ENCODE results near the gene NPR3. TPM values are rescaled to one million over a fixed set of nuclear protein-coding genes. Genes with fewer than 3 reads are reported as not detected.

The NPR3 gene
- total and polyA plus RNA-seq, 2 donors (not counting 3 experiments of a cell fraction or from before 2014, with no cell fraction given) = 0.01 to 0.53 TPM

- FAIRE-seq = no peak
- Histone ChIP-seq H3K27ac (ENCODE audit: insufficient read depth, low read depth, low read length) (no peak overlapping the region), H3K27me3 (ENCODE audit: control insufficient read depth in 2 of 2, insufficient read depth in 2 of 2, low read length in 2 of 2) (no peaks in the 10 kb centered on the region), H3K9me1 (replicated peaks; ENCODE audit: control insufficient read depth, extremely low read depth, insufficient read depth, low read length) (no peaks in the 10 kb centered on the region), H3K4me2 (ENCODE audit: insufficient read depth, low read length) (no peak overlapping the region), H3K4me3 (replicated peaks in 1 of 3; ENCODE audit: insufficient read depth in 1 of 3, low read depth in 1 of 3, low read length in 3 of 3) (no peak overlapping the region), H3K9me3 (replicated peaks; ENCODE audit: control insufficient read depth, insufficient read depth, low read length) (no peaks in the 10 kb centered on the region), H3K36me3 (ENCODE audit: control insufficient read depth in 2 of 2, extremely low read depth in 1 of 2, insufficient read depth in 2 of 2, low read length in 2 of 2) (no peaks in the 10 kb centered on the region), H3K9ac (replicated peaks; ENCODE audit: extremely low read depth, insufficient read depth, low read length) (no peak overlapping the region), H2AFZ (ENCODE audit: low read depth, low read length) (no peak overlapping the region), H3K4me1 (ENCODE audit: control insufficient read depth, extremely low read depth, insufficient read depth, low read length) (no peaks in the 10 kb centered on the region), H3K79me2 (ENCODE audit: control insufficient read depth, insufficient read depth, low read length) (no peaks in the 10 kb centered on the region), H4K20me1 (replicated peaks; ENCODE audit: control insufficient read depth, extremely low read depth, insufficient read depth, low read length) (no peaks in the 10 kb centered on the region)
- no TSS peak for BruUV-seq (replicated peaks)
- no peak for DNase-seq (ENCODE audit: low read depth, low spot score)
- CTCF ChIA-PET = no interaction called here
- TF ChIP-seq, protein P1, sequence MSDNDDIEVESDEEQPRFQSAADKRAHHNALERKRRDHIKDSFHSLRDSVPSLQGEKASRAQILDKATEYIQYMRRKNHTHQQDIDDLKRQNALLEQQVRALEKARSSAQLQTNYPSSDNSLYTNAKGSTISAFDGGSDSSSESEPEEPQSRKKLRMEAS (IDR thresholded peaks at IDR 0.05; ENCODE audit: insufficient read depth, insufficient read length) = no peak
- TF ChIP-seq MYC (IDR thresholded peaks at IDR 0.05; ENCODE audit: low read depth, low read length) (no peak), FOS (IDR thresholded peaks at IDR 0.05; ENCODE audit: borderline replicate concordance, insufficient read depth, low read length) (no peak), JUN (IDR thresholded peaks at IDR 0.05; ENCODE audit: borderline replicate concordance, insufficient read depth, insufficient read length, low read depth) (no peak), POLR2AphosphoS5 (IDR thresholded peaks at IDR 0.05; ENCODE audit: insufficient read depth, low read depth, low read length) (no peak), GATA2 (IDR thresholded peaks at IDR 0.05; ENCODE audit: insufficient read depth, insufficient read length, low read depth, low read length) (no peak)
- intact Hi-C loops (cut with micrococcal nuclease) = no loop called here
- dilution Hi-C loops (cut with MboI; ENCODE audit: extremely low pct_ligation_motif_present, low sequenced_read_pairs) = no loop called here
- POLR2A ChIA-PET = no interaction called here
Measured at GRCh38 chr5:32769711-32770110, 58.6 kb downstream of the NPR3 start.

DNA sequence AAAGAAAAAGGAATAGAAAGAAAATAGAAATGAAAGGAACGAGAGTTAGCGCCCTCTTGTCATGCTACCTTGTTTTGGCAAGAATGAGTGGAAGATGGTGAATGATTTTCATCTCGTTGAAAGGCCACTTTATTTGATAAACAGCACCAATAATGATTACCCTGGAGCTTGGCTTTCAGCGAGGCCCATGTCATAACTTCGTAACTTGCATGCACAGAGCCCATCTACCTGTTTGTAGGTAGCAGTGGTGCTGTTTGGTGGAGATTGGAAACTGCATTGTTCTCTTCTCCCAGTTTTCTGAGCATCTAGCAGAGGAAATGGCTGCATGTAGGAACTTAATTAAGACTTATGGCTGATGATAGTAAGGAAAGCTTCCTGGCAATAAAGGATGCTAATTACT, 59.3 kb downstream of the NPR3 start:
- no TSS peak for BruUV-seq (replicated peaks)
- dilution Hi-C loops (cut with MboI; ENCODE audit: extremely low pct_ligation_motif_present, low sequenced_read_pairs) (no loop called here), intact Hi-C loops (cut with micrococcal nuclease) (no loop called here)
- no peak for DNase-seq (ENCODE audit: low read depth, low spot score)
- CTCF ChIA-PET = no interaction called here
- Histone ChIP-seq H3K4me3 (replicated peaks in 1 of 3; ENCODE audit: insufficient read depth in 1 of 3, low read depth in 1 of 3, low read length in 3 of 3) (no peak overlapping the region), H3K9ac (replicated peaks; ENCODE audit: extremely low read depth, insufficient read depth, low read length) (no peak overlapping the region), H3K4me2 (ENCODE audit: insufficient read depth, low read length) (no peak overlapping the region), H3K27ac (ENCODE audit: insufficient read depth, low read depth, low read length) (no peak overlapping the region), H3K79me2 (ENCODE audit: control insufficient read depth, insufficient read depth, low read length) (no peaks in the 10 kb centered on the region), H3K36me3 (ENCODE audit: control insufficient read depth in 2 of 2, extremely low read depth in 1 of 2, insufficient read depth in 2 of 2, low read length in 2 of 2) (no peaks in the 10 kb centered on the region), H4K20me1 (replicated peaks; ENCODE audit: control insufficient read depth, extremely low read depth, insufficient read depth, low read length) (no peaks in the 10 kb centered on the region), H3K27me3 (ENCODE audit: control insufficient read depth in 2 of 2, insufficient read depth in 2 of 2, low read length in 2 of 2) (no peaks in the 10 kb centered on the region), H3K4me1 (ENCODE audit: control insufficient read depth, extremely low read depth, insufficient read depth, low read length) (no peaks in the 10 kb centered on the region), H3K9me3 (replicated peaks; ENCODE audit: control insufficient read depth, insufficient read depth, low read length) (no peaks in the 10 kb centered on the region), H2AFZ (ENCODE audit: low read depth, low read length) (no peak overlapping the region), H3K9me1 (replicated peaks; ENCODE audit: control insufficient read depth, extremely low read depth, insufficient read depth, low read length) (no peaks in the 10 kb centered on the region)
- no peak for FAIRE-seq
- POLR2A ChIA-PET = no interaction called here
- TF ChIP-seq POLR2AphosphoS5 (IDR thresholded peaks at IDR 0.05; ENCODE audit: insufficient read depth, low read depth, low read length) (no peak), MYC (IDR thresholded peaks at IDR 0.05; ENCODE audit: low read depth, low read length) (no peak), JUN (IDR thresholded peaks at IDR 0.05; ENCODE audit: borderline replicate concordance, insufficient read depth, insufficient read length, low read depth) (no peak), FOS (IDR thresholded peaks at IDR 0.05; ENCODE audit: borderline replicate concordance, insufficient read depth, low read length) (no peak), GATA2 (IDR thresholded peaks at IDR 0.05; ENCODE audit: insufficient read depth, insufficient read length, low read depth, low read length) (no peak)
- TF ChIP-seq, protein P2, sequence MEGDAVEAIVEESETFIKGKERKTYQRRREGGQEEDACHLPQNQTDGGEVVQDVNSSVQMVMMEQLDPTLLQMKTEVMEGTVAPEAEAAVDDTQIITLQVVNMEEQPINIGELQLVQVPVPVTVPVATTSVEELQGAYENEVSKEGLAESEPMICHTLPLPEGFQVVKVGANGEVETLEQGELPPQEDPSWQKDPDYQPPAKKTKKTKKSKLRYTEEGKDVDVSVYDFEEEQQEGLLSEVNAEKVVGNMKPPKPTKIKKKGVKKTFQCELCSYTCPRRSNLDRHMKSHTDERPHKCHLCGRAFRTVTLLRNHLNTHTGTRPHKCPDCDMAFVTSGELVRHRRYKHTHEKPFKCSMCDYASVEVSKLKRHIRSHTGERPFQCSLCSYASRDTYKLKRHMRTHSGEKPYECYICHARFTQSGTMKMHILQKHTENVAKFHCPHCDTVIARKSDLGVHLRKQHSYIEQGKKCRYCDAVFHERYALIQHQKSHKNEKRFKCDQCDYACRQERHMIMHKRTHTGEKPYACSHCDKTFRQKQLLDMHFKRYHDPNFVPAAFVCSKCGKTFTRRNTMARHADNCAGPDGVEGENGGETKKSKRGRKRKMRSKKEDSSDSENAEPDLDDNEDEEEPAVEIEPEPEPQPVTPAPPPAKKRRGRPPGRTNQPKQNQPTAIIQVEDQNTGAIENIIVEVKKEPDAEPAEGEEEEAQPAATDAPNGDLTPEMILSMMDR (IDR thresholded peaks at IDR 0.05; ENCODE audit: extremely low read depth in 1 of 2, insufficient read depth in 1 of 2, low read depth in 1 of 2, low read length in 2 of 2) = no peak
- TF ChIP-seq, protein P1 (IDR thresholded peaks at IDR 0.05; ENCODE audit: insufficient read depth, insufficient read length) = no peak

Data from endothelial cell of umbilical vein (primary cell).